HL-60 (cell line): ENCODE results near the gene SBK3.

Source experiments
- DNase-seq, 2 experiments: peaks; one replicate each; pipeline ENCODE4 v3.0.0-alpha.2; 2010 to 2020; ENCODE audit warnings: low read depth in 1 of 2, low spot score in 1 of 2
- H3K27ac ChIP-seq: fragments of 250-450 bp; sonication (Bioruptor Pico); replicated peaks from 2 replicates; pipeline ENCODE4 v1.5.1; 2020; ENCODE audit warnings: mild to moderate bottlenecking, moderate library complexity
- H3K27me3 ChIP-seq: fragments of 250-450 bp; sonication (Bioruptor Pico); 2 replicates; pipeline ENCODE4 v1.5.1; 2021; ENCODE audit warnings: mild to moderate bottlenecking, moderate library complexity; ENCODE audit not compliant: insufficient read depth, poor library complexity, severe bottlenecking
- H3K4me3 ChIP-seq: replicated peaks from 2 replicates; pipeline ENCODE4 v1.5.1; 2011; ENCODE audit warnings: mild to moderate bottlenecking, control low read depth, low read length; ENCODE audit not compliant: insufficient read depth
- CTCF ChIP-seq: IDR thresholded peaks from one replicate; pipeline ENCODE4 v1.5.1; 2011; ENCODE audit warnings: low read length, control low read depth, inconsistent platforms; ENCODE audit not compliant: insufficient read depth
- GABPA ChIP-seq: IDR thresholded peaks from 2 replicates; pipeline ENCODE4 v1.6.1; 2012; ENCODE audit warnings: low read depth
- POLR2AphosphoS5 ChIP-seq: IDR thresholded peaks from 2 replicates; pipeline ENCODE4 v1.6.1; 2012; ENCODE audit warnings: low read depth
- REST ChIP-seq: IDR thresholded peaks from 2 replicates; pipeline ENCODE4 v1.6.1; 2012; ENCODE audit warnings: low read depth; ENCODE audit not compliant: insufficient replicate concordance
- SPI1 ChIP-seq: IDR thresholded peaks from 2 replicates; pipeline ENCODE4 v1.6.1; 2012; ENCODE audit warnings: low read depth, mild to moderate bottlenecking, borderline replicate concordance

SBK3 gene

GRCh38 chr19:55566823-55567222, 21.5 kb upstream of the SBK3 start:
- Histone ChIP-seq H3K27me3 (no peaks in the 10 kb centered on the region), H3K4me3 (no peak overlapping the region), H3K27ac (no peak overlapping the region)
- no peak for DNase-seq
- TF ChIP-seq SPI1 (no peak), CTCF (no peak), REST (no peak), POLR2AphosphoS5 (no peak)

GRCh38 chr19:55563261-55563690, 17.9 kb upstream of the SBK3 start:
- no peak overlapping the region for H3K27ac ChIP-seq
- no peak overlapping the region for H3K4me3 ChIP-seq
- no peaks in the 10 kb centered on the region for H3K27me3 ChIP-seq
- TF ChIP-seq SPI1 (no peak), POLR2AphosphoS5 (no peak), GABPA (no peak), CTCF (no peak), REST (no peak)
- DNase-seq, result no peak

GRCh38 chr19:55559684-55560083, 14.3 kb upstream of the SBK3 start:
- TF ChIP-seq CTCF, result no peak
- TF ChIP-seq SPI1, result no peak
- TF ChIP-seq REST, result no peak
- TF ChIP-seq POLR2AphosphoS5, result no peak
- no peak for TF ChIP-seq GABPA
- H3K4me3 ChIP-seq, result no peak overlapping the region
- H3K27me3 ChIP-seq, result no peaks in the 10 kb centered on the region
- no peak overlapping the region for H3K27ac ChIP-seq
- DNase-seq, result no peak
